ENCODE results near the gene NCK2.

NCK2 gene

DNA sequence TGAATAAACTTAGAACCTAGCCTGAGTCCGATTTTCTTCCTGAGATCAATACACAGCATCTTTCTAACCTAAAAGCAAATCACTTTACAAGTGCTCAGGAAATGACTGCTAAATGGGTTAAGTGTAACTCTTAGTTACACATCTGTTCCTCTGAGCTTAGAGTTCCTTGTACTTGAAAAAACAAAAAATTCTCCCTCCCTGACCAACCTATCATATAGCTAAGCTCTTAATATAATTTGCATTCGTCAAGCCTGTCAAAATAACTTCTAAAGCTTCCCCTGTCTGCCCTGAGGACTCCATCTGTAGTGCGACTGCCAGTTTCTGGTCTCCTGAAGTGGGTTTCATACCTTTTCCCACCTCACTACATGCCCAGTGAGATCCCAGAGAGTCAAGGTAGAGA lies 190.4 kb downstream of the NCK2 start:
- DNase-seq = no peak

DNA sequence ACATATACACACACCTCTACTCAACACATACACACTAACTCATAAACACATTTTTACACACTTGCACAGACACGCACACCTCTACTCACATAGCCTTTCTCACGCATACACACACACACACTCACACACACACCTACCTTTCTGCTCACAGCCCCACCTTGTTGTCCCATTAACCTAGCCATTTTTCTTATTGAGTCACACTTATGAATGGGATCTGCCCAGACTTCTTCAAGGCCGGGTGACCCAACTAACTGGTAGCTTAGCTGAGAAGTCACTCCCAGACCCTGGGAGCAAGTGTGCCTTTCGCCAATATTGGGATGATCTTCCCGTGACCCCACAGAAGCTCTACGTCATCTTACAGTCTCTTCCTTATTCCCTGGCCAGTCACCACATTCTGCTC lies 192.2 kb downstream of the NCK2 start:
- no peak for DNase-seq

DNA sequence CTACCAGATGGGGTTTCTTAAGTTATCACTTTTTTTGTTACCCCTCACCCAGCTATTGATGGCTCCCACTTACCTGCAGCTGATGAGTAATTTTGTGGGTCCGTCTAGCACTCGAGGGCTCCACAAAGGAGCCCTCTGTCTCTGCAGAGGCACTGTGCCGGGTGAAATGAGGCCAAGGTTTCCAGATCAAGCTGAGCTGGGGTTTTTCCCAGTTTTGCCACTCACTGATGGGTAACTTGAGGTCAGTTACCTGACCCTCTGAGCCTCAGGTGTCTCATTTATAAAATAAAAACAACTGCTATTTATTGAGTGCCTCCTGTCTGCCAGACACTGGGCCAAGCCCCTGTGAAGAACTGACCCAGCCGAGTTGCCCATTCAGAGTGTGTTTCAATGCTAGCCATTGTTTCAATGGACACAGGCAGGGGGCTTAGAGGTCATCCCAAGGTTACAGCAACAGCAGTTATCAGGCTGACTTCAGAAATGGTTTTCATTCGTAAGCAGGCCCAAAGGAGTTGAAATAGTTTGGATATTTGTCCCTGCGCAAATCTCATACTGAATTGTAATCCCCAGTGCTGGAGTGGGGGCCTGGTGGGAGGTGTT lies 192.9 kb downstream of the NCK2 start:
- no peak for DNase-seq
